ENCODE results near the gene ZNF628.

ZNF628 gene

DNA sequence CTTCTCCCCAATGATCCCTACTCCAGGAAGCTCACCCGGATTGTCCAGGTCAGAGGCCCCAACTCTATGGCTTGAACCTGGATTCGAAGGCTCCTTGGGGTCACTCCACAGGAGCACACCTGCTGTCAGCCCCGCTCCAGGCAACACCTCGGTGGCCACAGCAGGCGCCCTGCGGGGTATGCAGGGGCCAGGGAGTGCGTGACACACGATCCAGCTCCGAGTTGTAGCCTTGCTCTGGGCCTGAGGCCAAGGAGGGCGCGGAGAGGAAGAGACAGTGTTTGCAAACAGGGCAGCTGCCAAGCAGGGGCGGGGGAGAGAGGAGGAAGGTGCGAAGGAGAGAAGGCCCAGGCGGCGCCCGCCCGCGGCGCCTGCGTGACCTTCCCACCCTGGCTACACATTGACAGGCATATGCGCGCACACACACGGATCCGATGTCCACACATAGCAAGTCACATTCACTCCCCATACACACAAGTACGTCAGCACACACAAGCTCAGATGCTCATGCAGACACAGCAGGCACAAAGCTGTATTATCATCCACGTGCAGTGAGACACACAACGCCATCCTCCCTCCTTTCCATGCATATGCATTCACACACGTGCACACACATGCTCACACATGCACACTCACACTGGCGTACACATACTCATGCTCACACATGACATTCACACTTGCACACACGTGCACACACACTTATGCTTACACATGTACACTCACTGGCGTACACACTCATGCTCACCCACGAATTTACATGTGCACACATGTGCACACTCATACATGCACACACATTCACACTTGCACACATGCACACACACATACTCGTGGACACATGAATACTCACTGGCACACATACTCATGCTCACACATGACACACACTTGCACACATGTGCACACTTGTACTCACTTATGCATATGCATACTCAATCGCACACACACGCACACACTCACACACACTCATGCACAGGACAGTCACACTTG lies 50.1 kb downstream of the ZNF628 start:
- TF ChIP-seq, protein P1, sequence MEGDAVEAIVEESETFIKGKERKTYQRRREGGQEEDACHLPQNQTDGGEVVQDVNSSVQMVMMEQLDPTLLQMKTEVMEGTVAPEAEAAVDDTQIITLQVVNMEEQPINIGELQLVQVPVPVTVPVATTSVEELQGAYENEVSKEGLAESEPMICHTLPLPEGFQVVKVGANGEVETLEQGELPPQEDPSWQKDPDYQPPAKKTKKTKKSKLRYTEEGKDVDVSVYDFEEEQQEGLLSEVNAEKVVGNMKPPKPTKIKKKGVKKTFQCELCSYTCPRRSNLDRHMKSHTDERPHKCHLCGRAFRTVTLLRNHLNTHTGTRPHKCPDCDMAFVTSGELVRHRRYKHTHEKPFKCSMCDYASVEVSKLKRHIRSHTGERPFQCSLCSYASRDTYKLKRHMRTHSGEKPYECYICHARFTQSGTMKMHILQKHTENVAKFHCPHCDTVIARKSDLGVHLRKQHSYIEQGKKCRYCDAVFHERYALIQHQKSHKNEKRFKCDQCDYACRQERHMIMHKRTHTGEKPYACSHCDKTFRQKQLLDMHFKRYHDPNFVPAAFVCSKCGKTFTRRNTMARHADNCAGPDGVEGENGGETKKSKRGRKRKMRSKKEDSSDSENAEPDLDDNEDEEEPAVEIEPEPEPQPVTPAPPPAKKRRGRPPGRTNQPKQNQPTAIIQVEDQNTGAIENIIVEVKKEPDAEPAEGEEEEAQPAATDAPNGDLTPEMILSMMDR (IDR thresholded peaks at IDR 0.05; ENCODE audit: control insufficient read depth, insufficient read depth, low read depth, low read length, missing control alignments) = no peak
- DNase-seq (ENCODE audit: low read depth) = no peak
- H3K4me3 ChIP-seq (ENCODE audit: control insufficient read depth, low read depth, low read length) = no peak overlapping the region

DNA sequence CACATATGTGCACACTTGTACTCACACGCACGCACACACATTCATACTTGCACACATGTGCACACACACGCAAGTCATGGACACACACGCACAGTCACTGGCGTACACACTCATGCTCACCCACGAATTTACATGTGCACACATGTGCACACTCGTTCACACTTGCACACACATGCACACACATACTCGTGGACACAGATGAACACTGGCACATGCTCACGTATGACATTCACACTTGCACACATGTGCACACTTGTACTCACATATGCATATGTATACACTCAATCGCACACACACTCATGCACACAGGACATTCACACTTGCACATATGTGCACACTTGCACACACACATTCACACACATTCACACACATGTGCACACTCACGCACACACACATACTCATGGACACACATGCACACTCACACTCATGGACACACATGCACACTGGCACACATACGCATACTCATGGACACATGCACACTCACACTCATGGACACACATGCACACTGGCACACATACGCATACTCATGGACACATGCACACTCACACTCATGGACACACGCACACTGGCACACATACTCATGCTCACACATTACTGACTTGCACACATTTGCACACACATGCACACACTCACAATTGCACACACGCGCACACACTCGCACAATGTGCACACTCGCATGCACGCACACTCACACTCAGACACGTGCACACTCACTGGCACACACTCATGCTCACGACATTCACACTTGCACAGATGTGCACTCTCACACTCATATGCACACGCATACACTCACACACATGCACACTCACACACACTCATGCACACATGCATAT lies 51.0 kb downstream of the ZNF628 start:
- no peak for DNase-seq (ENCODE audit: low read depth)
- no peak overlapping the region for H3K4me3 ChIP-seq (ENCODE audit: control insufficient read depth, low read depth, low read length)
- TF ChIP-seq, protein P1 (IDR thresholded peaks at IDR 0.05; ENCODE audit: control insufficient read depth, insufficient read depth, low read depth, low read length, missing control alignments) = no peak

DNA sequence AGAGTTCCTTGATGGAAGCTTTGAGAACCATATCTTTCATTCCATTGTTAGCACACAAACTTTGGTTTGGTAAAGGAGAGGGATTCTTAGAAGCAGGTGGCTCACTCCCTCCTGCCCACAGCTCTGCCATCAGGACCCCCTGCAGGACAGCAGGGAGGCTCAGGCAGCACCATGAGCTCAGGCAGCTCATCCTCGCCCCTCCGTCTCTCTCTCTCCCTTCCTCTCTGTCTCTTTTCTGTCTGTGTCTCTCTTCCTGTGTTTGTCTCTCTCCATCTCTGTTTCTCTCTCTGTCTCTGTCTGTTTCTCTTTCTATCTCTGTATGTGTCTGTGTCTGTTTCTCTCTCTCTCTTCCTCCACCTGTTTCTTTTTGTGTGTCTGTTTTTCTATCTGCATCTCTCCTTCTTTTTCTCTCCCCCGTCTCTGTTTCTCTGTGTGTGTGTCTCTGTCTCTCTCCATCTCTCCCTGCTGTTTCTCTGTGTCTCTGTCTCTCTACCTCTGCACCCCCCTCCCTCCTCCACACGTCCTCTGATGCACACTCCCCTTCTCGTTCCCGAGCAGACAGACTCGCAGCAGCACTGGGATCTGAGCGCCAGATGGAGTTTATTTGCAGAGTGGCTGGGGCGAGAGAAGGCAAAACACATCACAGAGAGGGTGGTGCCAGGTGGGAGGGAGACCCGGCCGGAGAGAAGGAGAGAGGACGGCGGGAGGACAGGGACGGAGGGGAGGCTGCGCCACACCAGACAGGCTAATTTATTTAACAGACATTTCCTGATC lies 51.8 kb downstream of the ZNF628 start:
- DNase-seq (ENCODE audit: low read depth) = no peak
- no peak overlapping the region for H3K4me3 ChIP-seq (ENCODE audit: control insufficient read depth, low read depth, low read length)
- TF ChIP-seq, protein P1 (IDR thresholded peaks at IDR 0.05; ENCODE audit: control insufficient read depth, insufficient read depth, low read depth, low read length, missing control alignments) = peak; percentile 38

DNA sequence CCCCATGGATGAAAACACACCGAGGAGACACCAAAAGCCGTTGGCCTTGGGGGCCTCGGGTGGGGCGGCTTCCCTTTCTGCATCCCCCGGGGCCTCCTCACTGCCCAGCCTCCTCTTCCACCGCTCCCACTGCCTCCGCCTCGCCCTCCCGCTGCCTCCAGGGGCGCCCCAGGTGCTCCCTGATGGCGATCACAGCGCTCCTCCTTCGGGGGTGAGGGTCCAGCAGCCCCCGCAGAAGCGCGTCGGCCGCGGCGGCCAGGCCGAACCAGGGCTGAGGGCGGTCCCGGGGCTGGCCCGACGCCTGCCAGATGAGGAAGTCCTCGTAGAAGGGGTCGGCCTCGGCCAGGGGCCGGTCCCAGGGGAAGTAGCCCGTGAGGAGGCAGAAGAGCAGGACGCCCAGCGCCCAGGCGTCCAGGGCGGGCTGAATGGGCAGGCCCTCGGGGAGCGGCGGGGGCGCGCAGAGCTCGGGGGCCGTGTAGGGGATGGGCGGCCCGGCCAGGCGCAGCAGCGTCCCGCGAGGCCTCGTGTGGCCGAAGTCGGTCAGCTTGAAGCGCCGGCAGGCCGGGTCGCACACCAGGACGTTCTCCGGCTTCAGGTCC lies 53.3 kb downstream of the ZNF628 start:
- TF ChIP-seq, protein P1 (IDR thresholded peaks at IDR 0.05; ENCODE audit: control insufficient read depth, insufficient read depth, low read depth, low read length, missing control alignments) = no peak
- no peak overlapping the region for H3K4me3 ChIP-seq (ENCODE audit: control insufficient read depth, low read depth, low read length)
- no peak for DNase-seq (ENCODE audit: low read depth)

DNA sequence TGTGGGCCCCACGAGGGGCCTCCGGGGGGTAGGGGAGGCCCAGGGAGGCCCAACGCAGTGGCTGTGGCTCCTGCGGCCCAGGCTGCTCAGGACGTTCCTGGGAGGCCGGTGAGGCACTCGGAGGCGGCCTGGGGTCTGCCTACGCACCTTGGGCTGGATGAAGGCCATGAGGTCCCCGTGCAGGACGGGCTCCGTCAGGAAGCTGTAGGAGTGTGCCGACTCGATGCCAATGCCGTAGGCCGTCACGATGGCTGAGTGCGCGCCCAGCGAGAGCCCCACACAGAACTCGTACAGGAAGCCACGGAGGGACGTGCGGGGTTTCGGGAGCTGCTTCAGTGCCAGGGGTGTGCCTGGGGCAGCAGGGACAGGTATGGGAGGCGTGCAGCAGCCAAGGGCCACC lies 54.6 kb downstream of the ZNF628 start:
- no peak for DNase-seq (ENCODE audit: low read depth)
- no peak overlapping the region for H3K4me3 ChIP-seq (ENCODE audit: control insufficient read depth, low read depth, low read length)
- TF ChIP-seq, protein P1 (IDR thresholded peaks at IDR 0.05; ENCODE audit: control insufficient read depth, insufficient read depth, low read depth, low read length, missing control alignments) = no peak
